Erythroblast (primary cell): ENCODE results near the gene AUTS2.

ENCODE experiments used
- GATA1 ChIP-seq: IDR thresholded peaks from 2 replicates; pipeline ENCODE4 v1.6.1; 2011; ENCODE audit warnings: low read depth, mild to moderate bottlenecking, control low read depth, low read length, moderate library complexity
- POLR2A ChIP-seq: IDR thresholded peaks from 2 replicates; pipeline ENCODE4 v1.6.1; 2011; ENCODE audit warnings: mild to moderate bottlenecking, low read length

DNA sequence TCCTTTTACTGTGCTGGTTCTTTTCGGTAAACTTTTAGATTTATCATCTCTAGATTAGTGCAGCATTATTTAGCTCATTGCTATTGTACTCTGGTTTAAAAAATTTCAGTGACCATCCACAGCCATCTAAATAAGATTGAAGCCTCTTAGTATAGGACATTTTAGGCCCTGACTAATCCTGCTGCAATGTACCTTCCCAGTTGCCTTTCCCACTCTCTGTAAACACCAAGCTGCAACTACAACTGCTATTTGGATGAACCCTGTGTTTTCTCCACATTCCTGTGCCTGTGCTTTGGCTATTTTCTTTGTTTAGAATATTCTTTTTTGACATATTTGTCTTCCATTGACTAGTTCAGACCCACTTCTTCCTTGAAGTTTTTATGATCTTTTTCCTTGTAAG lies 314.6 kb downstream of the AUTS2 start:
- TF ChIP-seq POLR2A (no peak), GATA1 (no peak)
